ENCODE results near the gene HIVEP2.

Gene HIVEP2

DNA sequence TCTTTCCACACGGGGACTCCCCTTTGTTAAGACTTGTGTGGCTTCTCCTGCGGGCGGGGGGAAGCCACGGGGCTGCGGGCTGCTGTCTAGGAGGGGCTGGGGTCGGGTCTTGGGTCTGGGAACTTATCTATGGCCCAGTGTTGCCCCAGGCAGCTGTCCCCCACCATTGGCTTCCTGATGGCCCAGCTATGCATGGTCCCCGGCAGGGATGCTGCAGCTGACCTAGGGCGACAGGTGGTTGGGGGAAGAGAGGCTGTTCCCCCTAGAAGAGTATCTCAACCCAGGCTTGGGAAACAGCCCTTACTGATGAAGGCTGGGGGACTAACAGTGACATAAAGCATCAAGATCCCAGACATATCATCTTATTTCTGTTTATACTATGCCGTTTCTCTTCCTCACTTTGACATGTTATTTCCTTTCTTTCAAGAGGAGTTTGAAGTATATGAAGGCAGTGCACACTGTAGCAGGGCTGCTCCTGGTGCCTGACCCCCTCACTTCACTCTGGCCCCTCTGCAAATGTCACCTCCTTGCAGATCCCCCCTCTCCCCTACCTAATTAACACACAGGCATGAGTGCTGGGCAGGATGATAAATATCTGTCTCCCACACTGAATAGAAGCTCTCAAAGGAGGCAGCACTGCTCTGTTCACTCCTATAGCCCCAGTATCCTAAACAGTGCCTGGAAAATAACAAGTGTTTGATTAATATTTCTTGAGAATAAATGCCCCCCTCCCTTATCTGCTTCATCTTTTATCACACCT, 87.0 kb downstream of the HIVEP2 start:
- DNase-seq = no peak

DNA sequence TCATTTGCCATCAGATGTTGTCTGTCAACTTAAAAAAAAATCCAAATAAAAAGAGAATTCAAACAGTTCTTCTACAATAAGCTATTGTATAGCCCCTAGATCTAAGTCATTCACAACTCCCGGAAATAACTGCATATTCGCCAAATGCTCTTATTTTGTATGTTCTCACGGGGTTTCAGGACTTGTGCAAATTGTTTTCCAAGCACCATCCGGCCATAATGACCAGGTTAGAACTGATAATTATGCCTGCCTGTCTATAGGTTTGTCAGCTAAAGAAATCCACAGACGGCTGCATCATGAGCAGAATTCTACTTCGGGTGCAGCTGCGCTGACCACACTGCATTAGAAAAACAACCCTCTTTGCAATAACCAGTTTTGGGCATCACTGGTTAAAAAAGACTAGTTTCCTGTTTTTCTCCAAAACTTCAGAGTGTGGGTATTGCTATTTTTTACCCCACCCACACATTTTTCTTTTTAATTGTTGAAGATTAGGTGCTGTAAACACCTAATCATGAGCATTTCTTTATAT, 87.7 kb downstream of the HIVEP2 start:
- no peak for DNase-seq

- DNase-seq = no peak
These were observed 88.2 kb downstream of the HIVEP2 start for GRCh38 chr6:142856624-142857232.

DNA sequence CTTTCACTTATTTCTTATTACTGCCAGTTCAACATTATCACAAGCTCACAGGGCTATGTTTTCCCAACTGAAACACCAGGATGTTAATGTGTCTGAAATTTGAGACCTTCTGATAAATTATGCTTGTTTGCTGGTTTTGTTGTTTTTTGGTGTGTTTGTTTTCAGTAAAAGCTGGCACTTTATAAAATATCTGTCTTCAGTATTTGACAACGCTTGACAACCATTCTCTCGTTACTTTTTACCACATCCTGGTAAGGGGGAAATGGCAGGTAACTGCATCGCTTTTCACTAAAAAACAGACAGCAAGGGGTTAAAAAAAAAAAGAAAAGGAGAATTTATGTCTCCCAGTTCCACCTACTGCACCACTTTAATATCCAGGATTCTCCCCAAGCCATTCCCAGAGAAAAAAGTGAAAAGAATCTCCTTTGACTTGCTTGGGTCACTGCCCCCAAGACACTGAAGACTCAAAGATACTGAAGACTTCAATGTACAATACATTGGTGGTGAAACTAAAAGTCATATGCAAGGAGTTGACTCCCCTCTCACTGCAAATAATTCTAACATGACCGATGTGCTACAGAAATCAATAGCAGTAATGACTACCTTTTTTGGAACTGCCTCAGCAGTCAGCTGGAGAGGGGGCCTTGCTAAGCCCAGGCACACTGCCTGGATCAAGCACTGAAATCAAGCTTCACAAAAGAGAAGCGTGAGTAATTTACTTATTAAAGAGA, 88.9 kb downstream of the HIVEP2 start:
- DNase-seq = no peak

DNA sequence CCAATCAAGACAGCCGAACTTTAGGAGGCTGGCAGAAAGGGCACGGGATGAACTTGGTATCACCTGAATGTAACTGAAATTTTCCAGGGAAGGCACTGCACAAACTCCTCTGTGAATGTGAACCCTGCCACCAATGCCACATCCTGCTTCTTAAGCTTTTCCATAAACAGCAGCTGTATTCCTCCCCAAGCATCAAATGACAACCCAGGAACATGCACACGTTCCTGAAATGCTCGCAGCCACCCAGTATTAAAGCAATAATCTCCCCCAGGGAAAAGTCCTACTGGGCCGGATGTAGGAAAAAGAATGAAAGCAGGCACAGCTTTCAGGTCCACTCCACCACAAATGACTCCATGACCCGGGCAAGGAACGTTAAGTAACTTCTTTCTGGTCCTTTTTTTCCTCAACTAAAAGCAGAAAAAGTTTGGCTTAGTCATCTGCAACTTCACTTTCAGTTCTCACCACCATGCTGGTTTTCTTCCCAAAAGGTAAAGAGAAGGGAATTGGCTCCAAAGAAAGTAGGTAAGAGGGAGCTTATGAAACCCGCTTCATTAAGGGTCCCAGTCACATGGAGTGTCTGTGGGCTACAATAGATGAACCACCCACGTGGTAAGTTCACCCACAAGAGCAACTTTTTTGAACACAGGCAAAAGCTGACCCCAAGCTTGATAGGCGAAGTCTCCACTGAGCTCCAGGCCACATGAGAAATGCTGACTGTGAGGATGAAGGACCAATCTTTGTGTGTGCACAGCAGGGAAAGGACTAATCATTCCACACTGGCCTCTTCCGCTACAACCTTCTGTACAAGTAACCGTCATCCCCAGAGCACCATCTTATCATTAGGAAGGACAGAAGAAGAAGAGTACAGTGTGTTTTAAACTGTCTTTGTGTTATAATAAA, 90.1 kb downstream of the HIVEP2 start:
- DNase-seq = no peak

GRCh38 chr6:142853244-142854180, 91.5 kb downstream of the HIVEP2 start:
- no peak for DNase-seq

GRCh38 chr6:142851601-142852000, 93.4 kb downstream of the HIVEP2 start:
- DNase-seq = peak; percentile 35

DNA sequence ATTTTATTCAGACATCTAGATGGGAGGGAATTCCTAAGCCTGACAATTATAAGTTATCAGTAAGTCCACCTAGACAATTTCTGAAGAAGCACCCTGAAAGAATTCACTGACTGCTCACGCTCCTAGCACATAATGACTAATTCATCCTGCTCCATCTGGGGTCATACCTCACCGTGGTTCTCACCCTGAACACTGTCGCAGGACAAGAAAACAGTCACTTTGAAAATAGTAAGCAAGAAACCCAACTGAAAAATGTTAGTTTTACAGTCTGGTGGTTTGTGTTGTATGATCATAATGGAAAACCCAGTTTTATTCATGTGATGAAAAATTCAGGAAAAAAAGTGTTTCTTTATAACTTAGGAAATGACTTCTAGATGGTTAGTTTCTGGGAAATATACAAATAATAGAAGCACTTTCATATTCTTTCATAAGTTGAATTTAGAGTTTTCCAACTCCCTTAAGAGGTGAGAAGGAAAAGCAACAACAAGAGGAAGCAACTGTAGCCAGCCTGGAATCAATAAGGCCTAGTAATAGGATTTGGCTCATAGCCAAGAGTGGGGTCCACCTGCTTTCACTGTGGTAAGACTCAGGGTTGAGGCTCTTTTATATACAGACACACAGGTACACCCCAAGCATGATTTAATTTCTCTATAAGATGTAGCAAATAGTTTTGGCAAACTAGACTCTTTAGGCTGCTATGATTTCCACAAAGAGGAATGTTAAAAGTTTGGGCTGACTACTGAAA, 94.1 kb downstream of the HIVEP2 start:
- peak; percentile 52 for DNase-seq

DNA sequence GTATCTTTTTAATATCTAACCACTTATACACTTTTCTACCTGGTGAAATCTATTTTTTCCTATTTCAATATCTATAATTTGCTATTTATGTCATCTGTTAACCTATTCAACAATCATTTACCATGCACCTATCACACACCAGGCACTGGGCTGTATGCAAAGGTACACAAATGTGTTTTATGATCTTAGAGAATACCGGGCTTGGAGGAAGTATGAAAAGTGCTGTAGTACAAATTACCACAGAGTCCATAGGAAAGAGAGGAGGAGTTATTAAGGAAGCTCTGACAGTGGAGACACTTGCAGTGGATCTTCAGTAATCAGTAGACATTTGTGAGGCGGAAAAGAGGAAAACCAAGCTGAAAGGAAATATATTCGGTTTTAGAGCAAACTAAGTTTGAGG, 96.0 kb downstream of the HIVEP2 start:
- DNase-seq = no peak

DNA sequence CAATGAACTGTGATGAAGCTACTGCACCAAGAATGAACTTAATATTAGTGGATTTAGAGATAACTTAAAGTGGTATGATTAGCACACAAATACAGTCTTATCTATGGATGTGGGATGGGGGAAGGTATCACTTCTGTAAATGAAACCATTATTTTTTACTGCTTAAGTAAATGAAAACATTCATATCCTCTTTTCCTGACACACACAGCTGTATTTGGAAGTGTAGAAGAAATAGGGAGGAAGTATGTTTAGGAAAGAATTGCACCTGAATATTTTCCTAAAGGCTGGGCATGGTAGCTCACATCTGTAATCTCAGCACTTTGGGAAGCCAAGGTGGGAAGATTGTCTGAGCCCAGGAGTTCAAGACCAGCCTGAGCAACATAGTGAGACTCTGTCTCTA, 96.8 kb downstream of the HIVEP2 start:
- no peak for DNase-seq

GRCh38 chr6:142846883-142847287, 98.1 kb downstream of the HIVEP2 start:
- DNase-seq = peak; percentile 90

GRCh38 chr6:142846459-142846831, 98.5 kb downstream of the HIVEP2 start:
- no peak for DNase-seq

DNA sequence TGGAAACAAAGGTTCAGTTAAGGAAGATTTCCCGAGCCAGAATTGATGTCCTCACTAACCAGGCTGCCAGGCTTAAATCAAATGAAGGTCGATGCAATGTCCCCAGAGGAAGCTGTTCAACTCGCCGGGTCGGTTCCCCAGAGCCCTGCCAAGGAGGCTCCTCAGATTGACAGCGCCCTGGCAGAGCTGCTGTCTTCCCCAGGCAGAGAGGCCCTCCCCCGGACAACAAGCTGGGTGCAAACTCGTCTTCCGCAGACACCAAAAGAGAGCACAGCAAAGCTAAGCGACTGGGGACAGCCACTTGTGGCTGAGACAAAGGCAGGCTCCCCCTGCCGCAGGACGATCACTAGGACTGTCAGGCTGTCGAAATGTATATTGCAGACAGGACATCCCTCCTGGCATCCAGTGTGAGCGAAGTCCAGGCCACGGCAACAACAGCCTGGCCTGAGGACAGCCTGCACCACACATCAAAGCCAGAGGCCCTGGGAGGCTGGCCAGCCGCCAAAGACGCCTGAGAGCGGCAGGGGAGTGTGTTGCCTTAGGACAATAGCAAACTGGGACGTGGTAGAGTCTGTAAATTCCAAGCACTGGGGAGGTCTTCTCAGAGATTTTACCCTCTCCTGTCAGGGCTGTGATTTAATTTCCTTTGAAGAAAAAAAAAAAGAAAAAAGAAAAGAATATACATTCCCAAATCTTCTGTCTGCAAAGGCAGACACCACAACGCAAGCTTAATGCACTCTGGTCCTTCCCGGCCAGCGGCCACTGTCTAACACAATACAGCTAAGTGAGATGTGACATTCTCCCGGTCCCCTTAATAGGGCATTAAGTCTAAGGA, 99.1 kb downstream of the HIVEP2 start:
- DNase-seq = peak; percentile 93

DNA sequence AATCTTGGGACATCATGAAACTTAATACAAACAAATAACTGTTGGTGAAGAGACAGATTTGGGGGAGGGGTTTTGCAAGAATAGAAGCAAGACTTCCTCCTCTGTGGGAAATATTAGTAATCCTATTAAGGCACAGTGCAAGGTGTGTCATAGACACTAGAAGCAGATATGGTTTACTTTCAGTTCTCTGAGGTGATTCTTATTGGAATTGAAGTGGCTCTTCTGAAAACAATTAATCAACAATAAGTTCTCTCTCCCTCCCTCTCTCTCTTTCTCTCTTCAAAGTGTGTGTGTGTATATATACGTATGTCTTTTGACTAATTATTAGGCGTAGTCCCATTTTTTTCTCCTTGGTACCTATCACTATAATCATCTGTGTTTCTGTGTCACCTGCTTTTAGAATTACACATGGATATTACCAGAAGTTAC, 99.8 kb downstream of the HIVEP2 start:
- no peak for DNase-seq

- peak; percentile 83 for DNase-seq
These were observed 100.8 kb downstream of the HIVEP2 start for GRCh38 chr6:142844065-142844755.

GRCh38 chr6:142843361-142843760, 101.6 kb downstream of the HIVEP2 start:
- DNase-seq = no peak

- peak; percentile 41 for DNase-seq
These were observed 102.3 kb downstream of the HIVEP2 start for GRCh38 chr6:142842418-142843261.

GRCh38 chr6:142841915-142842314, 103.1 kb downstream of the HIVEP2 start:
- no peak for DNase-seq
